Erythroblast (primary cell): ENCODE results near the gene GNB5.

Experiments used
- GATA1 ChIP-seq: IDR thresholded peaks from 2 replicates; pipeline ENCODE4 v1.6.1; 2011; ENCODE audit warnings: low read depth, mild to moderate bottlenecking, control low read depth, low read length, moderate library complexity
- POLR2A ChIP-seq: IDR thresholded peaks from 2 replicates; pipeline ENCODE4 v1.6.1; 2011; ENCODE audit warnings: mild to moderate bottlenecking, low read length

- TF ChIP-seq POLR2A, result no peak
- no peak for TF ChIP-seq GATA1
Measured at GRCh38 chr15:52153900-52154895, 37.0 kb downstream of the GNB5 start.
